Measurements from ENCODE around the gene TM4SF5.

GRCh38 chr17:4743898-4744297 lies 27.8 kb upstream of the TM4SF5 start:
- TF ChIP-seq, protein P1, sequence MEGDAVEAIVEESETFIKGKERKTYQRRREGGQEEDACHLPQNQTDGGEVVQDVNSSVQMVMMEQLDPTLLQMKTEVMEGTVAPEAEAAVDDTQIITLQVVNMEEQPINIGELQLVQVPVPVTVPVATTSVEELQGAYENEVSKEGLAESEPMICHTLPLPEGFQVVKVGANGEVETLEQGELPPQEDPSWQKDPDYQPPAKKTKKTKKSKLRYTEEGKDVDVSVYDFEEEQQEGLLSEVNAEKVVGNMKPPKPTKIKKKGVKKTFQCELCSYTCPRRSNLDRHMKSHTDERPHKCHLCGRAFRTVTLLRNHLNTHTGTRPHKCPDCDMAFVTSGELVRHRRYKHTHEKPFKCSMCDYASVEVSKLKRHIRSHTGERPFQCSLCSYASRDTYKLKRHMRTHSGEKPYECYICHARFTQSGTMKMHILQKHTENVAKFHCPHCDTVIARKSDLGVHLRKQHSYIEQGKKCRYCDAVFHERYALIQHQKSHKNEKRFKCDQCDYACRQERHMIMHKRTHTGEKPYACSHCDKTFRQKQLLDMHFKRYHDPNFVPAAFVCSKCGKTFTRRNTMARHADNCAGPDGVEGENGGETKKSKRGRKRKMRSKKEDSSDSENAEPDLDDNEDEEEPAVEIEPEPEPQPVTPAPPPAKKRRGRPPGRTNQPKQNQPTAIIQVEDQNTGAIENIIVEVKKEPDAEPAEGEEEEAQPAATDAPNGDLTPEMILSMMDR (IDR thresholded peaks at IDR 0.05): no peak
- TF ChIP-seq POLR2A (IDR thresholded peaks at IDR 0.05): no peak

Data from uterus (tissue), 2 donors.